Left lung (tissue), 10 donors: Measurements from ENCODE around the gene KRTAP12-4. TPM values are rescaled to one million over a fixed set of nuclear protein-coding genes. Genes with fewer than 3 reads are reported as not detected.
"Not testable (repeated sequence)": the region's sequence is repeated elsewhere in the genome, so short reads cannot be mapped to it uniquely, and the experiment has no call there.

Experiments used
- ATAC-seq: fragments of 200-7000 bp; cut with Tn5 transposase; one replicate; pipeline ENCODE4 v1.9.1; 2020; ENCODE audit warnings: moderate library complexity
- DNase-seq, 4 donors: peaks; one replicate each; pipeline ENCODE4 v3.0.0-alpha.2; 2013 to 2020
- H3K27ac ChIP-seq, 2 donors: fragments of 200-600 bp; sonication (generic) in 1 of 2; one replicate each; pipeline versions ENCODE4 v1.5.0 to v1.8.0; 2020 to 2021
- H3K27me3 ChIP-seq, 2 donors: fragments of 200-600 bp; sonication (generic) in 1 of 2; one replicate each; pipeline versions ENCODE4 v1.5.0 to v1.8.0; 2020 to 2021
- H3K36me3 ChIP-seq, 2 donors: fragments of 200-600 bp; sonication (generic) in 1 of 2; one replicate each; pipeline versions ENCODE4 v1.5.0 to v1.8.0; 2020 to 2021
- H3K4me1 ChIP-seq, 2 donors: fragments of 200-600 bp; one replicate each; pipeline ENCODE4 v1.8.0; 2021
- H3K4me3 ChIP-seq, 2 donors: fragments of 200-600 bp; sonication (generic) in 1 of 2; one replicate each; pipeline versions ENCODE4 v1.5.0 to v1.8.0; 2020 to 2021; ENCODE audit warnings: mild to moderate bottlenecking in 1 of 2
- H3K9me3 ChIP-seq, 2 donors: fragments of 200-600 bp; sonication (generic) in 1 of 2; one replicate each; pipeline versions ENCODE4 v1.5.0 to v1.8.0; 2020 to 2021
- CTCF ChIP-seq, 2 donors: fragments of 200-600 bp; sonication (generic) in 1 of 2; IDR thresholded peaks; one replicate each; pipeline versions ENCODE4 v1.5.0 to v1.8.0; 2021; ENCODE audit warnings: antibody characterized with exemption in 2 of 2
- intact Hi-C, 2 donors: fragments of 100-400 bp; cut with DNase I; formaldehyde crosslinking; loops; one replicate each; pipeline versions ENCODE4 v1.11.2 to v1.14.2; 2022
- polyA plus RNA-seq, 6 donors: library from polyadenylated mRNA; unstranded; fragments of 120-200 nt; gene quantifications; one replicate each; pipeline ENCODE4 v1.2.1, GENCODE V29; 2013; ENCODE audit not compliant: insufficient read length in 6 of 6
- total RNA-seq, 2 donors: library from RNA; stranded (reverse); fragmentation: NEBNext Ultra II Directional; extraction: Animal tissue kit (Norgen Biotek cat#: 25700); gene quantifications; one replicate each; pipeline ENCODE4 v1.2.1, GENCODE V29; 2021
- donor health status: DM: no; HTN: yes; CAD: no.
- donor health status: DM: no; HTN: no; CAD: no.

Gene KRTAP12-4
- total and polyA plus RNA-seq, 8 donors: not detected

GRCh38 chr21:44649521-44650100, 4.8 kb downstream of the KRTAP12-4 start:
- no peak overlapping the region for H3K4me3 ChIP-seq
- peak in 2 of 4 donors; percentile 22 to 41 for DNase-seq
- no peak for TF ChIP-seq CTCF (IDR thresholded peaks at IDR 0.05)

GRCh38 chr21:44648557-44649311, 5.7 kb downstream of the KRTAP12-4 start:
- Histone ChIP-seq H3K4me1 (no peaks in the 10 kb centered on the region), H3K36me3 (no peaks in the 10 kb centered on the region), H3K27ac (no peak overlapping the region), H3K4me3 (no peak overlapping the region), H3K9me3 (peaks cover 0 to 14% of the 10 kb centered on the region in 2 donors), H3K27me3 (peaks cover 0 to 41% of the 10 kb centered on the region in 2 donors)
- ATAC-seq (no peak), DNase-seq (peak in 1 of 4 donors; percentile 64)
- TF ChIP-seq CTCF (IDR thresholded peaks at IDR 0.05): no peak
- intact Hi-C loops: no loop called here

More at GRCh38 chr21:44649521-44650100, 4.8 kb downstream of the KRTAP12-4 start:
- no peaks in the 10 kb centered on the region for H3K36me3 ChIP-seq
- peaks cover 0 to 7% of the 10 kb centered on the region in 2 donors for H3K9me3 ChIP-seq
- intact Hi-C loops: no loop called here
- H3K27me3 ChIP-seq: peaks cover 0 to 49% of the 10 kb centered on the region in 2 donors
- ATAC-seq: no peak
- H3K4me1 ChIP-seq: no peaks in the 10 kb centered on the region
- H3K27ac ChIP-seq: no peak overlapping the region

- no peak for TF ChIP-seq CTCF (IDR thresholded peaks at IDR 0.05)
- peaks cover 0 to 14% of the 10 kb centered on the region in 2 donors for H3K9me3 ChIP-seq
- H3K4me1 ChIP-seq: no peaks in the 10 kb centered on the region
- DNase-seq: no peak
- no peak for ATAC-seq
- H3K36me3 ChIP-seq: no peaks in the 10 kb centered on the region
- peaks cover 0 to 32% of the 10 kb centered on the region in 2 donors for H3K27me3 ChIP-seq
- intact Hi-C loops: no loop called here
- no peak overlapping the region for H3K27ac ChIP-seq
- H3K4me3 ChIP-seq: no peak overlapping the region
These were observed 7.3 kb downstream of the KRTAP12-4 start for GRCh38 chr21:44647222-44647552.

GRCh38 chr21:44646366-44647221, 7.9 kb downstream of the KRTAP12-4 start, which contains the start of gene KRTAP10-11:
KRTAP10-11 (plus strand) TSS chr21:44646414; CDS start chr21:44646459, 45 bp downstream.
- H3K4me3 ChIP-seq, H3K36me3 ChIP-seq, H3K4me1 ChIP-seq, ATAC-seq, intact Hi-C loops, H3K27ac ChIP-seq, DNase-seq: not testable (repeated sequence)
- peaks cover 0 to 32% of the 10 kb centered on the region in 2 donors for H3K27me3 ChIP-seq
- H3K9me3 ChIP-seq: peaks cover 0 to 14% of the 10 kb centered on the region in 2 donors

- Histone ChIP-seq H3K36me3 (no peaks in the 10 kb centered on the region), H3K27me3 (peaks cover 0 to 32% of the 10 kb centered on the region in 2 donors), H3K27ac (no peak overlapping the region), H3K9me3 (peaks cover 0 to 23% of the 10 kb centered on the region in 2 donors), H3K4me1 (no peaks in the 10 kb centered on the region), H3K4me3 (no peak overlapping the region)
- ATAC-seq (no peak), DNase-seq (no peak)
- TF ChIP-seq CTCF (IDR thresholded peaks at IDR 0.05): no peak
- intact Hi-C loops: no loop called here
These were observed 9.6 kb downstream of the KRTAP12-4 start for GRCh38 chr21:44644878-44645277.
